Naive thymus-derived CD4-positive, alpha-beta T cell (primary cell): ENCODE results near the gene NOTCH3. TPM values are rescaled to one million over a fixed set of nuclear protein-coding genes. Genes with fewer than 3 reads are reported as not detected.

ENCODE experiments used
- ATAC-seq: fragments of 150-1000 bp; cut with Tn5 transposase; 2 replicates; pipeline ENCODE4 v1.10.0; 2021; ENCODE audit warnings: mild to moderate bottlenecking, moderate library complexity
- CTCF ChIA-PET: fragments of 350-600 bp; sonication (Branson Sonifier 250); formaldehyde crosslinking; loops from one replicate; lab custom pipeline; 2021; ENCODE audit warnings: antibody characterized with exemption; lab: Charles Lee
- POLR2A ChIA-PET: fragments of 350-600 bp; sonication (Branson Sonifier 250); formaldehyde crosslinking; loops from one replicate; lab custom pipeline; 2021; ENCODE audit warnings: antibody characterized with exemption, inconsistent platforms; lab: Charles Lee
- DNase-seq, 9 donors: peaks; one replicate each; pipeline versions ENCODE4 v3.0.0 to v3.0.0-alpha.2; 2020 to 2022; ENCODE audit warnings: mixed read lengths in 1 of 9
- H3K27ac ChIP-seq: one replicate; pipeline ENCODE4 v1.7.0; 2013; ENCODE audit warnings: mild to moderate bottlenecking, low read depth, low read length, moderate library complexity
- H3K27me3 ChIP-seq, 2 donors: one replicate each; pipeline ENCODE4 v1.7.0; 2013; ENCODE audit warnings: low read length in 2 of 2, mild to moderate bottlenecking in 2 of 2, moderate library complexity in 2 of 2; ENCODE audit not compliant: control insufficient read depth in 2 of 2, insufficient read depth in 2 of 2
- H3K36me3 ChIP-seq, 3 experiments: 1 replicate in 2 of 3; 2 replicates in 1 of 3; pipeline ENCODE4 v1.7.0; 2013; ENCODE audit warnings: low read length in 3 of 3, mild to moderate bottlenecking in 3 of 3, moderate library complexity in 1 of 3; ENCODE audit not compliant: insufficient read depth in 3 of 3, control insufficient read depth in 2 of 3
- H3K4me1 ChIP-seq, 2 donors: one replicate each; pipeline ENCODE4 v1.7.0; 2013; ENCODE audit warnings: low read length in 2 of 2, mild to moderate bottlenecking in 2 of 2, moderate library complexity in 1 of 2; ENCODE audit not compliant: control insufficient read depth in 2 of 2, insufficient read depth in 2 of 2
- H3K4me3 ChIP-seq: 2 replicates; pipeline ENCODE4 v1.7.0; 2013; ENCODE audit warnings: mild to moderate bottlenecking, low read length
- H3K9me3 ChIP-seq, 3 experiments: 1 replicate in 2 of 3; 2 replicates in 1 of 3; pipeline ENCODE4 v1.7.0; 2013; ENCODE audit warnings: low read length in 3 of 3; ENCODE audit not compliant: control insufficient read depth in 2 of 3
- H3K27ac Mint-ChIP-seq, 9 donors: one replicate each; pipeline ENCODE4 v1.8.0; 2020 to 2022; ENCODE audit warnings: mixed read lengths in 9 of 9, mild to moderate bottlenecking in 8 of 9, moderate library complexity in 5 of 9, inconsistent platforms in 2 of 9
- H3K27me3 Mint-ChIP-seq, 5 donors: one replicate each; pipeline ENCODE4 v1.8.0; 2021 to 2022; ENCODE audit warnings: mixed read lengths in 5 of 5, mild to moderate bottlenecking in 1 of 5
- H3K36me3 Mint-ChIP-seq, 5 donors: one replicate each; pipeline ENCODE4 v1.8.0; 2020 to 2022; ENCODE audit warnings: mixed read lengths in 5 of 5, mild to moderate bottlenecking in 3 of 5, inconsistent platforms in 1 of 5
- H3K4me1 Mint-ChIP-seq, 7 donors: one replicate each; pipeline ENCODE4 v1.8.0; 2020 to 2022; ENCODE audit warnings: mixed read lengths in 7 of 7, mild to moderate bottlenecking in 3 of 7, inconsistent platforms in 1 of 7
- H3K4me3 Mint-ChIP-seq, 10 donors: one replicate each; pipeline ENCODE4 v1.8.0; 2020 to 2022; ENCODE audit warnings: mild to moderate bottlenecking in 10 of 10, mixed read lengths in 10 of 10, moderate library complexity in 6 of 10, inconsistent platforms in 2 of 10
- H3K9me3 Mint-ChIP-seq, 11 donors: one replicate each; pipeline ENCODE4 v1.8.0; 2020 to 2022; ENCODE audit warnings: mixed read lengths in 11 of 11, mild to moderate bottlenecking in 4 of 11, inconsistent platforms in 1 of 11, moderate library complexity in 1 of 11
- intact Hi-C, 2 donors: fragments of 100-400 bp; cut with micrococcal nuclease; formaldehyde crosslinking; loops; one replicate each; pipeline ENCODE4 v1.15.1; 2023
- polyA plus RNA-seq, 2 donors: library from polyadenylated mRNA; unstranded; fragments of 300-500 nt; fragmentation: Illumina TruSeq; gene quantifications; one replicate each; pipeline ENCODE4 v1.2.3, GENCODE V29; 2021
- total RNA-seq, 6 experiments: library from RNA in 5 of 6; stranded (reverse) in 5 of 6; gene quantifications; 1 replicate in 5 of 6; 2 replicates in 1 of 6; pipeline ENCODE4 v1.2.3 and lab custom pipeline; 2021 to 2026

NOTCH3 gene
- total and polyA plus RNA-seq, 7 experiments from 2014 or later: 0.19 to 0.80 (median 0.30) TPM; not detected in 3

- Mint-ChIP-seq H3K9me3 (no peaks in the 10 kb centered on the region), H3K27ac (no peak overlapping the region), H3K27me3 (peaks cover 6 to 24% (median 17%) of the 10 kb centered on the region in 5 donors), H3K4me1 (no peaks in the 10 kb centered on the region), H3K4me3 (no peak overlapping the region), H3K36me3 (no peaks in the 10 kb centered on the region)
- no peaks in the 10 kb centered on the region for H3K4me1 ChIP-seq
- no peaks in the 10 kb centered on the region for H3K36me3 ChIP-seq
- H3K9me3 ChIP-seq: no peaks in the 10 kb centered on the region
- no peak for DNase-seq
- no peaks in the 10 kb centered on the region for H3K27me3 ChIP-seq
- intact Hi-C loops: no loop called here
- H3K27ac ChIP-seq: no peak overlapping the region
- CTCF ChIA-PET: no interaction called here
- POLR2A ChIA-PET: no interaction called here
- no peak overlapping the region for H3K4me3 ChIP-seq
- no peak for ATAC-seq
These were observed 11.9 kb downstream of the NOTCH3 start for GRCh38 chr19:15188851-15189250.

DNA sequence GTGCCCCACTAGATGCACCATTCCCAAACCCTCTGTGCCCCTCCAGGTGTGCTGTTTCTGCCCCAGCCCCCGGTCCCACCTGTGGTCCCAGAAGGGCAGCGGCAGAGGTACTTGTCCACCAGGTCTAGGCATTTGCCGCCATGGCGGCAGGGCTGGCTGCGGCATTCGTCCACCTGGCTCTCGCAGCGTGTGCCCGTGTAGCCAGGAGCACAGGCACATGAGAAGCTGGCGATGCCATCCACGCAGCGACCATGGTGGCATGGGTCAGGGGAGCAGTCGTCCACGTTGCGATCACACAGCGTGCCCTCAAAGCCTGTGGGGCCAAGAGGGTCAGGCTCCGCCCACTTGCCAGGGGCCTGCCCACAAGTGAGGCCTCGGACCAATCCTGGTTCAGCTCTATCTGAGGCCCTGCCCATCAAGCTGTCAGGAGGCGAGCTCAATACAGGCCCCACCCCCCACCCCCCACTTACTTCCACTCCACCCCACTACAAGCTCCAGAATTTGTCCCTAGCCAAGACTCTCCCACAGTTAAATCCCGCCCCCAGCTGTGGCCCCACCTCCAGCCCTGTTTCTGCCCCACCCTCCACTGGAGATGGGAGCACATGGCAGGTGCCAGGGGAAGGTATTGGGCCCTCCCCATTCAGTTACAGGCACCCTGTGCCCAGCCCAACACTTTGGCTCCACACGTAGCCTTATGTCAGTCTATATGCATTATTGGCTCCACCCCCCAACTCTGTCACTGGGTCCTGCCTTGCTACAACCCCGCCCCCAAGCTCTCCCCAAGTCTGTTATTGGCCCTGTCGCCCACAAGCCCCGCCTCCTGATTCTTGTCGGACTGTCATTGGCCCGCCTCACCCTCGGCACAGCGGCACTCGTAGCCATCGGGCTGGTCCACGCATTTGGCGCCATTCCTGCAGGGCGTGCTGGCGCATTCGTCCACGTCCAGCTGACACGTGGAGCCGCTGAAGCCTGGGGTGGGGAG, 13.5 kb downstream of the NOTCH3 start:
- DNase-seq: no peak
- intact Hi-C loops: no loop called here
- Histone ChIP-seq H3K27ac (no peak overlapping the region), H3K9me3 (no peaks in the 10 kb centered on the region), H3K4me1 (no peaks in the 10 kb centered on the region), H3K4me3 (no peak overlapping the region), H3K36me3 (no peaks in the 10 kb centered on the region), H3K27me3 (no peaks in the 10 kb centered on the region)
- Mint-ChIP-seq H3K27me3 (peaks cover 0 to 11% (median 8%) of the 10 kb centered on the region in 5 donors), H3K4me1 (no peaks in the 10 kb centered on the region), H3K4me3 (no peak overlapping the region), H3K9me3 (no peaks in the 10 kb centered on the region), H3K27ac (no peak overlapping the region), H3K36me3 (no peaks in the 10 kb centered on the region)
- CTCF ChIA-PET: no interaction called here
- POLR2A ChIA-PET: no interaction called here
- ATAC-seq: no peak

GRCh38 chr19:15185188-15185587, 15.6 kb downstream of the NOTCH3 start:
- Mint-ChIP-seq H3K4me1 (no peaks in the 10 kb centered on the region), H3K36me3 (no peaks in the 10 kb centered on the region), H3K9me3 (no peaks in the 10 kb centered on the region), H3K27ac (no peak overlapping the region), H3K27me3 (peaks cover 0 to 4% (median 0%) of the 10 kb centered on the region in 5 donors), H3K4me3 (no peak overlapping the region)
- POLR2A ChIA-PET: no interaction called here
- CTCF ChIA-PET: interaction anchor here (0.6 kb wide), 2 partner anchors 11 to 33 kb away, joined by 3 to 5 read pairs; no protein-coding TSS in a partner anchor
- Histone ChIP-seq H3K36me3 (no peaks in the 10 kb centered on the region), H3K27me3 (no peaks in the 10 kb centered on the region), H3K9me3 (no peaks in the 10 kb centered on the region), H3K27ac (no peak overlapping the region), H3K4me1 (no peaks in the 10 kb centered on the region), H3K4me3 (no peak overlapping the region)
- no peak for ATAC-seq
- intact Hi-C loops: no loop called here
- no peak for DNase-seq

DNA sequence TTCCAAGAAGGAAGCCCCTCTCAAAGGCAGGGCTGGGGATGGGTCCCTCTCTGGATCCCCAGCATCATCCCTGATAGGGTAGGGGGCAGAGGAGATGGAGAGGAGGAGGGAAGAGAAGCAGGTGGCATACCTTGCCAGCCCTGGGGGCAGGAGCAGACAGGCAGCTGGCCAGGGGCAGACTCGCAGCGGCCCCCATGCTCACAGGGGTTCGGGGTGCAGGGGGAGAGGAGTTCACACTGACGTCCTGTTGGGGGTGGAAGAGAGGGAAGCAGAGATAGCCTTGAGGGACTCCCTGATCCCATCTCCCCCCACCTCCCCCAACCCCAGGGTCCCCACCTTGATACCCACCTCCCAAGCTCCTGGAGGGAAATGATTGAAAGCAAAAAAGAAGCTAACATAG, 16.0 kb downstream of the NOTCH3 start:
- Mint-ChIP-seq H3K4me3 (no peak overlapping the region), H3K4me1 (no peaks in the 10 kb centered on the region), H3K9me3 (no peaks in the 10 kb centered on the region), H3K27me3 (peaks cover 0 to 8% (median 0%) of the 10 kb centered on the region in 5 donors), H3K27ac (no peak overlapping the region), H3K36me3 (no peaks in the 10 kb centered on the region)
- ChIA-PET POLR2A (no interaction called here), CTCF (interaction anchor here (0.6 kb wide), 2 partner anchors 10 to 33 kb away, joined by 3 to 5 read pairs; no protein-coding TSS in a partner anchor)
- Histone ChIP-seq H3K9me3 (no peaks in the 10 kb centered on the region), H3K36me3 (no peaks in the 10 kb centered on the region), H3K4me3 (no peak overlapping the region), H3K27ac (no peak overlapping the region), H3K27me3 (no peaks in the 10 kb centered on the region), H3K4me1 (no peaks in the 10 kb centered on the region)
- intact Hi-C loops: no loop called here
- no peak for ATAC-seq
- no peak for DNase-seq

DNA sequence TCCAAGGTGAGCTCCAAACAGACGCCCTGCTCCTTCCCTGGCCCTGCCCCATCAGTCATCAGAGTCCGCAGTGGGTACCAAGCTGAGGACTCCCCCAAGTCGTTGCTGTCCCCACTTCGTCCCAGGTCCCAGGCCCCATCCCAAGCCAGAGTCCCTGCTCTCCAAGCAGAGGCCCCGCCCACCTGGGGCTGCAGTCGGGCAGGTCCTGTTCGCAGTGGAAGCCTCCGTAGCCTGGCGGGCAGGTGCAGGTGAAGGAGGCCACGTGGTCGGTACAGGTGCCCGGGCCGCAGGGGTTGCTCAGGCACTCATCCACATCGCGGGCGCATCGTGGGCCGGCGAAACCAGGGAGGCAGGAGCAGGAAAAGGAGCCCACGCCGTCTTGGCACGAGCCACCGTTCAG, 19.4 kb downstream of the NOTCH3 start:
- intact Hi-C loops: no loop called here

GRCh38 chr19:15180451-15181390, 20.1 kb downstream of the NOTCH3 start:
- Mint-ChIP-seq H3K4me1 (peaks cover 4 to 7% (median 5%) of the 10 kb centered on the region in 7 donors), H3K27ac (no peak overlapping the region), H3K4me3 (peak overlapping the region in 1 of 10 donors; percentile 14), H3K9me3 (no peaks in the 10 kb centered on the region), H3K36me3 (no peaks in the 10 kb centered on the region), H3K27me3 (peaks cover 0 to 16% (median 6%) of the 10 kb centered on the region in 5 donors)
- H3K27me3 ChIP-seq: no peaks in the 10 kb centered on the region
- no peaks in the 10 kb centered on the region for H3K36me3 ChIP-seq
- ATAC-seq (no peak), DNase-seq (no peak)
- ChIA-PET POLR2A (interaction anchor here (1.0 kb wide), 1 partner anchor 239 kb away, joined by 3 read pairs; no protein-coding TSS in a partner anchor), CTCF (interaction anchor here (0.6 kb wide), 1 partner anchor 377 kb away, joined by 3 read pairs; no protein-coding TSS in a partner anchor)
- H3K4me1 ChIP-seq: peaks cover 0 to 5% of the 10 kb centered on the region in 2 donors
- H3K4me3 ChIP-seq: no peak overlapping the region
- intact Hi-C loops: no loop called here
- no peaks in the 10 kb centered on the region for H3K9me3 ChIP-seq
- H3K27ac ChIP-seq: no peak overlapping the region

More for the DNA sequence above, 19.4 kb downstream of the NOTCH3 start:
- Mint-ChIP-seq H3K9me3 (no peaks in the 10 kb centered on the region), H3K36me3 (no peaks in the 10 kb centered on the region), H3K4me1 (peaks cover 4 to 6% (median 5%) of the 10 kb centered on the region in 7 donors), H3K27ac (no peak overlapping the region), H3K4me3 (no peak overlapping the region), H3K27me3 (peaks cover 0 to 14% (median 5%) of the 10 kb centered on the region in 5 donors)
- Histone ChIP-seq H3K4me1 (peaks cover 0 to 5% of the 10 kb centered on the region in 2 donors), H3K27ac (no peak overlapping the region), H3K9me3 (no peaks in the 10 kb centered on the region), H3K27me3 (no peaks in the 10 kb centered on the region), H3K36me3 (no peaks in the 10 kb centered on the region), H3K4me3 (no peak overlapping the region)
- DNase-seq: no peak
- no peak for ATAC-seq
- ChIA-PET POLR2A (interaction anchor here (1.0 kb wide), 1 partner anchor 238 kb away, joined by 3 read pairs; no protein-coding TSS in a partner anchor), CTCF (interaction anchor here (0.6 kb wide), 1 partner anchor 376 kb away, joined by 3 read pairs; no protein-coding TSS in a partner anchor)
